ENCODE data around the gene PGGHG.
"Not testable (repeated sequence)": the region's sequence is repeated elsewhere in the genome, so short reads cannot be mapped to it uniquely, and the experiment has no call there.

GRCh38 chr11:333616-334263, 44.8 kb downstream of the PGGHG start:
- TF ChIP-seq CTCF, POLR2A (IDR thresholded peaks at IDR 0.05): not testable (repeated sequence)

Measured in right lobe of liver (tissue), 4 donors.